22Rv1 (cell line): ENCODE results near the gene FBRS.

Experiments
- CTCF ChIP-seq: fragments of 450-650 bp; IDR thresholded peaks from 2 replicates; pipeline ENCODE4 v1.5.1; 2017; ENCODE audit warnings: mild to moderate bottlenecking
- ZFX ChIP-seq: fragments of 450-650 bp; IDR thresholded peaks from 2 replicates; pipeline ENCODE4 v1.6.1; 2017; ENCODE audit warnings: antibody characterized with exemption, borderline replicate concordance

- TF ChIP-seq CTCF (no peak), ZFX (no peak)
Observed at GRCh38 chr16:30650369-30651123, 7.7 kb upstream of the FBRS start, which contains the start of gene PRR14.
